Measurements from ENCODE around the gene USH2A. TPM values are rescaled to one million over a fixed set of nuclear protein-coding genes. Genes with fewer than 3 reads are reported as not detected.
A peak's percentile ranks its signal among the peaks of the same experiment; 100 is the strongest.

Gene USH2A
- total RNA-seq, 4 donors from 2014 or later = 0.39 TPM; not detected in 3

GRCh38 chr1:215636258-215636965, 786.8 kb downstream of the USH2A start:
- ATAC-seq = peak; percentile 89
- Histone ChIP-seq H3K27me3 (no peaks in the 10 kb centered on the region), H3K4me3 (peak overlapping the region in 1 of 2 donors; percentile 17), H3K36me3 (no peaks in the 10 kb centered on the region), H3K9me3 (no peaks in the 10 kb centered on the region), H3K27ac (peak overlapping the region; percentile 68 to 73 (median 72)), H3K4me1 (peaks cover 0 to 28% (median 3%) of the 10 kb centered on the region in 3 donors)
- WGBS, 2 donors (ENCODE audit: low coverage in 1 of 2) = 51 to 60% methylated on average over 6 to 9 of the region's 9 CpGs
- TF ChIP-seq POLR2A (IDR thresholded peaks at IDR 0.05) (no peak), POLR2AphosphoS5 (IDR thresholded peaks at IDR 0.05) (peak; percentile 49)

- no peaks in the 10 kb centered on the region for H3K36me3 ChIP-seq
- WGBS, 2 donors (ENCODE audit: low coverage in 1 of 2) = 82% methylated on average over 6 of the region's 6 CpGs; no CpG with 5 or more reads in 1 of the 2 donors
- H3K4me1 ChIP-seq = peaks cover 0 to 32% (median 3%) of the 10 kb centered on the region in 3 donors
- TF ChIP-seq POLR2A (IDR thresholded peaks at IDR 0.05) (no peak), EP300 (IDR thresholded peaks at IDR 0.05) (no peak), POLR2AphosphoS5 (IDR thresholded peaks at IDR 0.05) (no peak)
- TF ChIP-seq, protein P1, sequence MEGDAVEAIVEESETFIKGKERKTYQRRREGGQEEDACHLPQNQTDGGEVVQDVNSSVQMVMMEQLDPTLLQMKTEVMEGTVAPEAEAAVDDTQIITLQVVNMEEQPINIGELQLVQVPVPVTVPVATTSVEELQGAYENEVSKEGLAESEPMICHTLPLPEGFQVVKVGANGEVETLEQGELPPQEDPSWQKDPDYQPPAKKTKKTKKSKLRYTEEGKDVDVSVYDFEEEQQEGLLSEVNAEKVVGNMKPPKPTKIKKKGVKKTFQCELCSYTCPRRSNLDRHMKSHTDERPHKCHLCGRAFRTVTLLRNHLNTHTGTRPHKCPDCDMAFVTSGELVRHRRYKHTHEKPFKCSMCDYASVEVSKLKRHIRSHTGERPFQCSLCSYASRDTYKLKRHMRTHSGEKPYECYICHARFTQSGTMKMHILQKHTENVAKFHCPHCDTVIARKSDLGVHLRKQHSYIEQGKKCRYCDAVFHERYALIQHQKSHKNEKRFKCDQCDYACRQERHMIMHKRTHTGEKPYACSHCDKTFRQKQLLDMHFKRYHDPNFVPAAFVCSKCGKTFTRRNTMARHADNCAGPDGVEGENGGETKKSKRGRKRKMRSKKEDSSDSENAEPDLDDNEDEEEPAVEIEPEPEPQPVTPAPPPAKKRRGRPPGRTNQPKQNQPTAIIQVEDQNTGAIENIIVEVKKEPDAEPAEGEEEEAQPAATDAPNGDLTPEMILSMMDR (IDR thresholded peaks at IDR 0.05) = no peak
- no peaks in the 10 kb centered on the region for H3K9me3 ChIP-seq
- peak overlapping the region; percentile 43 to 73 (median 72) for H3K27ac ChIP-seq
- no peak overlapping the region for H3K4me3 ChIP-seq
- no peaks in the 10 kb centered on the region for H3K27me3 ChIP-seq
- no peak for ATAC-seq
These were observed 787.4 kb downstream of the USH2A start for GRCh38 chr1:215635827-215636226.

DNA sequence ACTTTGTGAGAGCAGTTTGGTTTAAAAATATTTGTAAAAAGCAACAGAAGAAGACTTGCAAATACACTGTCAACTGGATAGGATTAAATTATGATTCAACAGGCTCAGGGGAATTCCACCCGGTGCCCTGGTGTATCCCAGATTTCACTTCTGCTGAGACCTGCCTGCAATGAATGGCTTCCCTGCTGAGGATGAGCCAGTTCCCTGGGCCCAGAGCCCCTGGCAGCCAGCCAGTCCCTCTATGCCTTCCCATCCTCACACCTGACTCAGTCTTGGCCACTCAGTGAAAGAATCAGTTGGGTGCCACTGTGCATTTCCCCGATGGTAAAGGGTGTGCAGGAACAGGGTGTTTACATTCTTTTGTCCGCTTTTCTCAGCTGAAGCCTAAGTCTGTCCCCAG, 791.8 kb downstream of the USH2A start:
- Histone ChIP-seq H3K4me3 (no peak overlapping the region), H3K36me3 (no peaks in the 10 kb centered on the region), H3K27ac (no peak overlapping the region), H3K4me1 (peaks cover 0 to 21% (median 2%) of the 10 kb centered on the region in 3 donors), H3K27me3 (no peaks in the 10 kb centered on the region), H3K9me3 (no peaks in the 10 kb centered on the region)
- WGBS, 2 donors (ENCODE audit: low coverage in 1 of 2) = 13 to 37% methylated on average over 1 to 3 of the region's 3 CpGs
- TF ChIP-seq, protein P1 (IDR thresholded peaks at IDR 0.05) = no peak
- TF ChIP-seq POLR2A (IDR thresholded peaks at IDR 0.05) (no peak), EP300 (IDR thresholded peaks at IDR 0.05) (no peak), POLR2AphosphoS5 (IDR thresholded peaks at IDR 0.05) (no peak)
- no peak for ATAC-seq

DNA sequence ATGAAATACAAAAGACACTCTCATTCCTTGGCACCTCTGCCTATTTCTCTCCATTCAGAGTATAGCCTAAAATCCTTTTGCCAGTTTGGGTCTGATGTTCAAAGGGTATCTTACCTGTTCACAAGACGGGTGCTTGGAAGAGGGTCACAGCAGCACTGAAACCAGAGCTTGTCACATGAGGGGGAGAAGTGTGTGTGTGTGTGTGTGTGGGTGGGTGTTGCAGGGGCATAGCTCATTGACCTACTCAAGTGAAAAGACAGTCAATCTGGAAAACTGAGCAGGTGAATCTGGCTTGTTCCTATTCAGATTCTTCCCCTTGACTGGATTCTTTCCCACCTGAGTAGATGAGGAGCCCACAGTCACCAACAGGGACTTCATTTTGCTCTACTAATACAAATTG, 792.2 kb downstream of the USH2A start:
- Histone ChIP-seq H3K27ac (no peak overlapping the region), H3K36me3 (no peaks in the 10 kb centered on the region), H3K4me3 (no peak overlapping the region), H3K27me3 (no peaks in the 10 kb centered on the region), H3K9me3 (no peaks in the 10 kb centered on the region), H3K4me1 (peaks cover 0 to 17% (median 0%) of the 10 kb centered on the region in 3 donors)
- no peak for ATAC-seq
- TF ChIP-seq EP300 (IDR thresholded peaks at IDR 0.05) (no peak), POLR2AphosphoS5 (IDR thresholded peaks at IDR 0.05) (no peak), POLR2A (IDR thresholded peaks at IDR 0.05) (no peak)
- 67 to 71% methylated on average over 1 of the region's 1 CpG for WGBS, 2 donors (ENCODE audit: low coverage in 1 of 2)

GRCh38 chr1:215625949-215626348, 797.3 kb downstream of the USH2A start:
- Histone ChIP-seq H3K27ac (no peak overlapping the region), H3K9me3 (no peaks in the 10 kb centered on the region), H3K4me1 (peaks cover 0 to 8% (median 0%) of the 10 kb centered on the region in 3 donors), H3K4me3 (no peak overlapping the region), H3K36me3 (peaks cover 0 to 25% of the 10 kb centered on the region in 2 donors), H3K27me3 (no peaks in the 10 kb centered on the region)
- TF ChIP-seq POLR2AphosphoS5 (IDR thresholded peaks at IDR 0.05) (no peak), POLR2A (IDR thresholded peaks at IDR 0.05) (no peak), EP300 (IDR thresholded peaks at IDR 0.05) (no peak)
- TF ChIP-seq, protein P1 (IDR thresholded peaks at IDR 0.05) = no peak
- ATAC-seq = no peak

- no peak for ATAC-seq
- Histone ChIP-seq H3K27ac (peak overlapping the region in 1 of 4 donors; percentile 13), H3K36me3 (peaks cover 0 to 53% of the 10 kb centered on the region in 2 donors), H3K9me3 (no peaks in the 10 kb centered on the region), H3K4me1 (peaks cover 0 to 8% (median 0%) of the 10 kb centered on the region in 3 donors), H3K4me3 (no peak overlapping the region), H3K27me3 (no peaks in the 10 kb centered on the region)
- WGBS, 2 donors (ENCODE audit: low coverage in 1 of 2) = 57 to 64% methylated on average over 4 of the region's 4 CpGs
- no peak for TF ChIP-seq POLR2A (IDR thresholded peaks at IDR 0.05)
These were observed 800.1 kb downstream of the USH2A start for GRCh38 chr1:215623162-215623561.

All from gastroesophageal sphincter (tissue), 4 donors.